HG03045 (cell line): Measurements from ENCODE around the gene STKLD1.
"Not testable (repeated sequence)": the region's sequence is repeated elsewhere in the genome, so short reads cannot be mapped to it uniquely, and the experiment has no call there.

Experiments used
- ATAC-seq: cut with Tn5 transposase; IDR thresholded peaks from one replicate; pipeline ENCODE4 v1.9.1; 2021; ENCODE audit warnings: mild to moderate bottlenecking, moderate library complexity; ENCODE audit not compliant: unreplicated experiment

STKLD1 gene

DNA sequence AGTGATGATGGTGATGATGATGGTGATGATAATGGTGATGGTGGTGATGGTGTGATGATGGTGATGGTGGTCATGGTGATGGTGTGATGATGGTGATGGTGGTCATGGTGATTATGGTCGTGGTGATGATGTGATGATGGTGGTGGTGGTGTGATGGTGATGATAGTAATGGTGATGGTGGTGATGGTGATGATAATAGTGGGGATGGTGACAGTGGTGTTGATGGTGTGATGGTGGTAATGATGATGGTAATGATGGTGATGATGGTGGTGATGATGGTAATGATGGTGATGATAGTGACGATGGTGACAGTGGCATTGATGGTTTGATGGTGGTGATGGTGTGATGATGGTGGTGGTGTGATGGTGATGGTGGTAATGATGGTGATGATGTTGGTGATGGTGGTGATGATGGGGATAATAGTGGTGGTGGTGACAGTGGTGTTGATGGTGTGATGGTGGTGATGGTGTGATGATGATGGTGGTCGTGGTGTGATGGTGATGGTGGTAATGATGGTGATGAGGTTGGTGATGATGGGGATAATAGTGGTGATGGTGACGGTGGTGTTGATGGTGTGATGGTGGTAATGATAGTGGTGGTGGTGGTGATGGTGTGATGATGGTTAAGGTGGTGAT is 6.5 kb downstream of the STKLD1 start:
- ATAC-seq = no peak

DNA sequence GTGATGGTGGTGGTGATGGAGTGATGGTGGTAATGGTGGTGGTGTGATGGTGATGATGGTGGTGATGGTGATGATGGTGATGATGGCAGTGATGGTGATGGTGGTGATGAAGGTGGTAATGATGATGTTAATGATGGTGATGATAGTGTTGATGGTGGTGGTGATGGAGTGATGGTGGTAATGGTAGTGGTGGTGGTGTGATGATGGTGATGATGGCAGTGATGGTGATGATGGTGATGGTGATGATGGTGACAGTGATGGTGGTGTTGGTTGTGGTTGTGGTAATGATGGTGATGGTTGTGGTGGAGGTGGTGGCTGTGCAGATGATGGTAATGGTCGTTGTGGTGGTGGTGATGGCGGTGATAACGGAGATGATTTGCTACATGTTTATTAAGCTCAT is 7.3 kb downstream of the STKLD1 start:
- ATAC-seq = no peak

DNA sequence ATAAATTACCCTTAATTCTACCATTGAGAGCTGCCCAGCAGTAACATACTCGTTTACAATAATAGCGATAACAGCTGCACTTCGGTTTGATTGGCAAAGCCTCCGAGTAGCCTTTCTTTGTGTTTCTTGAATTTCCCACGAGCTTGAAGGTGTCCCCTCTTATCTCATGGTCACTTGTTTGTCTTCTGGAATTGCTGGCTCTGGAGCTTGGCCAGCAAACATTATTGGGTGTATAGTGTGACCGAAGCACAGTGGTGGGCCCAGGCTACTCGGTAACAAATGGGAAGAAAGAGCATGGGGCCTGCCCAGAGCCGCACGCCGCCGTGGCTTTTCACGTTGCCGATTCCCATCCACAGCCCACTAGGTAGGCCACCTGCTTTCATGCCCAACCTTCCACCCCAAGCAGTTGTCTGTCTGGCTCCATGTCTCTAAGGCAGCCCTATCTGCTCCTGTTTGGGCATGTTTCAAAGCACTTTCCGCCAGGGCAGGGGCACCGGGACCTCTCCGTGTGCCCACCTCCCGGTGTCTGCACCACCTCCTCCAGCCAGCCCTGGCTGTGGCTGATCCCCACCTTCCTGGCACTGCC is 8.7 kb downstream of the STKLD1 start:
- ATAC-seq = no peak

DNA sequence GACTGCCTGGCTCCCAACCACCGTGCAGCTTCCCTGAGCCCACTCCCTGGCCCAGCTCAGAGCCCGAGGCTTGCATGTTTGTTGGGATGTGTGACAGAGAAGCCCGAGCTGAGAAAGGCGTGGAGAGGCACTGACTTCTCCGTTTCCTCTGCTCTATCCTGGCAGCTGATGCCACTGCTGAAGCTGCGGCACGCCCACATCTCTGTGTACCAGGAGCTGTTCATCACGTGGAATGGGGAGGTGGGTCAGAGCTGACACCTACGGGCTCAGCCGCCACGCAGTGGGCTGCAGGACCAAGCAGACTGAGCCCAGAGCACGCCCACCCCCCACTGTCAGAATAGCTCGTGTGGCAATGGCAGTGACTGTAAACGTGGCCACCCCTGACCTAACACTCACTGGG is 9.3 kb downstream of the STKLD1 start:
- no peak for ATAC-seq

DNA sequence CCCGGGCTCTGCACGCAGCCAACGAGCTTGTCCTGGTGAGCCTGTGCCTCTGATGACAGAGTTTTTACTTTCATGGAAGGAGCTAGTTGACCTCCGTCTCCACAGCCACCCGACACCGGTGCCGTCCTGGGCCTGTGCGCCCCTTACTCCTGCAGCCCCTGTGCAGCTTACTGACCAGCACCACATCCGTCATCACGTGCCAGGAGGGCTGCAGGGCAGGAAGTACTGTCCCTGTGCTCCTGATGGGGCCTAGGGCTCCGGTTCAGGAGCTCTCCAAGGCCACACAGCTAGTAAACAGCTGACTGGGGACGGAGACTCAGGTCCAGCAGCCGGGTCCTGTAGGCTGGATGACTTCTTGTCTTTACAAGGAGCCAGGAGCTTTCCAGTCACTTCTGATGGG is 10.2 kb downstream of the STKLD1 start:
- ATAC-seq = no peak

DNA sequence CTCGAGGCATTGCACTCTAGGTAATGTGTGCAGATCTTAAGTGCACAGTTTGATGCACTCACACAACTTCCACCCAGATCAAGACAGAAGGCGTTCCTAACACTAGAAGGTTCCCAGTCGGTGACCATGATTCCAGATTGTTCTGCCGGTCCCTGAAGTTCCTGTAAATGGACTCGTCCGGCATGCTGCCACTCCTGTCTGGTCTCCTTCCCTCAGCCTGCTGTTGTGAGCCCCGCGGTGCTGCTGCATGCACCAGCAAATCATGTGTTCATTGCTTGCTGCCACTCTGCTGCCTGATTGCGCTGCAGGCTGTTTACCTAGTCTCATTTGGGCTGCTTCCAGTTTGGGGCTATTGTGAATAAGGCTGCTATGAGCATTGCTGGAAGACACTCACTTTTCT is 11.5 kb downstream of the STKLD1 start:
- ATAC-seq = no peak

DNA sequence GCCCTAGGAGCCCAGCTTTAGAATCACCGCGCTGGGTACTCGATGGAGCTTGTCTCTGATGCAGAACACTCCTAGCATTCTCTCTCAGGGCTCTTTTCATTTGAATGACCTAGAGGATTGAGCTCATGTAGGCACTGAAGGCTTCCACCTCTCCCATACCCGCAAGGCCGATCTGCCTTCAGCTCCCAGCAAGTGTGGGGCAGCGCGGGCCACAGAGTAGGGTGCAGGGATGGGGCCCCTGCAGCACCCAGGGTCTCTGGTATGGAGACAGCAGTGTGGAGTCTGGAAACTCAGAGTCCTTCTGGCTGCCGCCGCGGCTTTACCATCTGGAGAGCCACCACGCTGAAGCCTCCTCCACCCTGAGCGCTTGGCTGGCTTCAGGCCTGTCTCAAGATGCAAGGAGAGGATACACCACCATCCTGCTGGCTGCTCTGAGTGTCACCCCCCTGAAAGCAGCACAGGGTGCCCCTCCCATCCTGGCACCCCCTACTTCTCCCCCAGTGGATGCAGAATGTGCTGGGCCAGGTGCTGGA is 12.9 kb downstream of the STKLD1 start:
- no peak for ATAC-seq

DNA sequence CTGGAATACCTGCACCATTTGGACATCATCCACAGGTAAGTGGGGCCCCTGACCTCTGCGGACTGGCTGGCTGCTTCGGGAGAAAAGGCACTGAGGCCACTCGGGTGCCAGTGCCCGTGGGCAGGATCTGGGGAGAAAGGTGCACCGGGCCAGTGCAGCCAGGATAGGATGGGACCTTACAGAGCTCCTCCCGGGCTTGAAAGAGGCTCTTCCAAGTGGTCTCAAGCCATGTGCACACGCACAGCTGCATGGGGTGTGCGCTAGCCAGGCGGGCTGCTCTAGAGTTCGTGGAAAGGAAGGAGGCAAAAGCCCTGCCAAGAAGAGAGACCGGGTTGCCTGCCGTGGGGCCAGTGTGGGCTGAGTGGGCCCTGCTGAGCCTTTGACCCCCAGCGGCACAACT is 13.4 kb downstream of the STKLD1 start:
- no peak for ATAC-seq

DNA sequence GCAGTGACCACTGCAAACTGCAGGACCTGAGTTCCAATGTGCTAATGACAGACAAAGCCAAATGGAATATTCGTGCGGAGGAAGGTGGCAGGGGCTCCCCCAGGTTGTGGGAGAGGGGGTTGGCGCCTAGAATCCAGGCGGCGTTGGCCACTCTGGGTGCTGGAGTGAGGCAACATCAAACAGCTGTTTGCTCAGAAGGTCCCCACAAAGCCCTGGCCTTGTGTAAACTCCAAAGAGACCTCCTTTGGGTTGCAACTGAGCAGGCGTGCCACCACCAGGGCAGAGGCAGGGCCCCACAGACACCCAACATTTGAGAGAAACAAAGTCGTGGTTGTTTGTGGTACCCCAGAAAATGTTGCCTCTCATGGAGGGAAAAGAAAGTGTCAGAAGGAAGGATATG is 14.5 kb downstream of the STKLD1 start:
- no peak for ATAC-seq

DNA sequence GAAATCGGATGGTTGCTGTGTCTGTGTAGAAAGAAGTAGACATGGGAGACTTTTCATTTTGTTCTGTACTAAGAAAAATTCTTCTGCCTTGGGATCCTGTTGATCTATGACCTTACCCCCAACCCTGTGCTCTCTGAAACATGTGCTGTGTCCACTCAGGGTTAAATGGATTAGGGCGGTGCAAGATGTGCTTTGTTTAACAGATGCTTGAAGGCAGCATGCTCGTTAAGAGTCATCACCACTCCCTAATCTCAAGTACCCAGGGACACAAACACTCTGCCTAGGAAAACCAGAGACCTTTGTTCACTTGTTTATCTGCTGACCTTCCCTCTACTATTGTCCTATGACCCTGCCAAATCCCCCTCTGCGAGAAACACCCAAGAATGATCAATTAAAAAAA is 15.3 kb downstream of the STKLD1 start:
- ATAC-seq = not testable (repeated sequence)

DNA sequence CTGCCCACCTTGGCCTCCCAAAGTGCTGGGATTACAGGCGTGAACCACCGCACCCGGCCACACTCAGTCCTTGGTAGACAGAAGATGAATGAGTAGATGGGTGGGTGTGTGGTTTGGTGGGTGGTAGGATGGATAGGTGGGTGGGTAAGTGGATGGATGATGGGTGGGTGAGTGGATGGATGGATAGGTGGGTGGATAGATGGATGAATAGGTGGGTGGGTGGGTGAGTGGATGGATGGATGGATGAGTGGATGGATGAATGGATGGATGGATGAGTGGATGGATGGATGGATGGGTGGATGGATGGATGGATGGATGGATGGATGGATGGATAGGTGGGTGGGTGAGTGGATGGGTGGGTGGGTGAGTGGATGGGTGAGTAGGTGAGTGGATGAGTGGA is 16.1 kb downstream of the STKLD1 start:
- not testable (repeated sequence) for ATAC-seq

DNA sequence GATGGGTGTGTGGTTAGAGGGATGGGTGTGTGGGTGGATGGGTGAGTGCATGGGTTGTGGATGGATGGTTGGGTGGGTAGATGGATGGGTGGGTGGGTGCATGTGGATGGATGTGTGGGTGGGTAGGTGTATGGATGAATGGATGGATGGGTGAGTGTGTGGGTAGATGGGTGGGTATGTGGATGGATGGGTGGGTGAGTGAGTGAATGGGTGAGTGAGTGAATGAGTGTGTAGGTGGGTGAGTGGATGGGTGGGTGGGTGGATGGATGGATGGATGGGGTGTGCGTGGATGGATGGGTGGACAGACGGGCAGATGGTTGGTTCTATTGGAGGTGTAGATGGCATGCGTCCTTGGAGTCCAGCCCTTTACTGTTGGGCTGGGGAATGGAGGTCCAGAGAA is 17.2 kb downstream of the STKLD1 start:
- ATAC-seq = no peak

DNA sequence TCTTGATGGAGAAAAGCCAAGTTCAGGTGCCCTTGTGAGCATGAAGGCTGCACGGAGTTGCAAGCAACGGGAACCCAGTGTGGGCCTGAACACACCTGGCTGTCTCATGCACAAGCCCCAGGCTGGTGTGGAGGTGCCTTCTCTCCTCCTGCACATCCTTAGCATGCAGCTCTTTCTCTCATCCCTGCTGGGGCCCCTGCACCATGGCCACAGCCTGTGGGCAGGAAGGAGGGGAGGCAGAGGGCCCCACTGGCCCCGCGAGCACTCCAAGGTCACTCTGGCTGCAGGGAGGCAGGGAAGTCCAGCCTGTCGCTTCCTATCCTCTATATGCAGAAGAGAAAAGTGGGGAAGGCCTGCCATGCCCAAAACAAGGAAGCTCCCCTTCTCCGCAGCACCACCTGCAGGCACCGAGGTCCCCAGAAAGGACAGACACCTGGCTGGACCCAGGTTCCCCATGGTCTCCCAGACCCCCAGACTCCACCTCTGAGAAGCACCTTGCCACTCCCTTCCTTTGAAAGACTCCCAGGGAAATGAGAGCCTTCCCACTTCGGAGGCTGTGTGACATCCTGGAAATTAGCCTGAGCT is 18.6 kb downstream of the STKLD1 start:
- ATAC-seq = no peak

DNA sequence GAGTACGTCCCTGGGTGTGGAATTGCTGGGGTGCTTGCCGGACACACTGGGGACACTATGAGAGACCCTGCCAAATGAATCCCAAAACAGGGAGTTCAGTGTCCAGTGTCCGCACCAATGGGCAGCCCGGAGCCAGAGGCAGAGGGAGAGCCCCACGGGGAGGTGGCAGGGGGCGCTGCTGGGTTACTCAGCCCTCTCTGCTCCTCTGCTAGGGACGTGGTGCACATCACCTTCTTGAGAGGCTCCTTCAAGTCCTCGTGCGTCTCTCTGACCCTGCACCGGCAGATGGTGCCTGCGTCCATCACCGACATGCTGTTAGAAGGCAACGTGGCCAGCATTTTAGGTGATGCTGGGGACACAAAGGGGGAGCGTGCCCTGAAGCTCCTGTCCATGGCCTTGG is 20.8 kb downstream of the STKLD1 start:
- ATAC-seq = no peak

DNA sequence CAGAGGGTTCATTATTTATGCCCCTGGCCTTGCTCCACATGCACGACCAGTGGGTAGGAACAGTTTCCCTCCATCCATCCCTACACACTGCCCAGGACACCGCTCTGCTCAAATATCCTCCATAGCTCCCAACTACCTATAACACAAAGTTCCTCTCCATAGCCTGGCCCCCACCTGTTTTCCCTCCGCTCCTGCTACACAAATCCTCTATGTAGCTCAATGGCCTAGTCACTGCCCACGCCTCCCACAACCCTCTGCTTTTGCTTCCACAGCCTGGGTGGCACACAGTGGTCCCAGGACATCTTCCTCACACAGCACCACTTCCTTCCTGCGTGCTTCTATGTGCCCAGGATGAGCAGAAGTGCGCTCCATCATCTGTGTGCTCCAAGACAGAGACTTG is 21.2 kb downstream of the STKLD1 start:
- ATAC-seq = no peak

DNA sequence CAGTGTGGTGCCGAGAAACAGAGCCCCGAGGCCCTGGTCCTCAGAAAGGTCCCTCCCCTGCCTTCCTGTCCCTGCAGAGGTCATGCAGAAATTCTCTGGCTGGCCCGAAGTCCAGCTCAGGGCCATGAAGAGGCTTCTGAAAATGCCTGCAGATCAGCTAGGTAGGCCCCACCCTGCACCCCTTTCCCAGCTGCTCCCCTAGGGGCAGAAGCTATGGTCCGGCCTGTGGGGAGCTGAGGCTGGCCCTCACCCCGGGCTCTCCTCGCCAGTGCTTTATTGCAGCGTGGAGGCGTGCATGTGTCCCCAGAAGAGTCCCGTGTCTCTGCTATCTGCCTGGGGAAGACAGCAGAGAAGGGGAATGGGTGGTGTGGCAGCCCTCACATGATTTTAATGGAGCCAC is 21.7 kb downstream of the STKLD1 start:
- ATAC-seq = no peak

DNA sequence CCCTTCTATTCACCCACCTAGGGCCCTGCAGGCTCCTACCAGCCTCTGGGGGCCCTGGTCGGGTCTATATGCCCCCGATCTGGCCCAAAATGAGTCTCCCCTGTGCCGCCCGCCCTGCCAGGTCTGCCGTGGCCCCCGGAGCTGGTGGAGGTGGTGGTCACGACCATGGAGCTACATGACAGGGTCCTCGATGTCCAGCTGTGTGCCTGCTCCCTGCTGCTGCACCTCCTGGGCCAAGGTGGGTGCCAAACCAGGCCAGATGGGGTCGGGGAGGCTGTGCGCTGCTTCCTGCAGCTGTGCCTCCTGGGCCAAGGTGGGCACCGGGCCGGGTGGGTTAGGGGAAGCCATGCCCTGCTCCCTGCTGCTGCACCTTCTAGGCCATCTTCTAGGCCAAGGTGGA is 24.1 kb downstream of the STKLD1 start:
- no peak for ATAC-seq

DNA sequence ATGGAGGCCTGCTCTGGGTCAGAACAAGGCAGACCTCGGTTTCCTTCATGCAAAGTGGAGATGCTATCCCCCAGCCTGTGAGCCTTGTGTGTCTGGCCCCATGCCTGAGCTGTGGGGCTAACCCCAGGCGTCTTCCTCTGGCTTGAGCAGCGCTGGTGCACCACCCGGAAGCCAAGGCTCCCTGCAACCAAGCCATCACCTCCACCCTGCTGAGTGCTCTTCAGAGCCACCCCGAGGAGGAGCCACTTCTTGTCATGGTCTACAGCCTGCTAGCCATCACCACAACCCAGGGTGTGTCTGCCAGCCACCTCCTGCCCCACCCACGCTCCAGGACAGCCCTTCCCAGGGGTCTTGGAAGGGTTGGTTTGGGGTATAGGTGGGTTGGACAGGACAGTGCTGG is 25.4 kb downstream of the STKLD1 start:
- no peak for ATAC-seq

DNA sequence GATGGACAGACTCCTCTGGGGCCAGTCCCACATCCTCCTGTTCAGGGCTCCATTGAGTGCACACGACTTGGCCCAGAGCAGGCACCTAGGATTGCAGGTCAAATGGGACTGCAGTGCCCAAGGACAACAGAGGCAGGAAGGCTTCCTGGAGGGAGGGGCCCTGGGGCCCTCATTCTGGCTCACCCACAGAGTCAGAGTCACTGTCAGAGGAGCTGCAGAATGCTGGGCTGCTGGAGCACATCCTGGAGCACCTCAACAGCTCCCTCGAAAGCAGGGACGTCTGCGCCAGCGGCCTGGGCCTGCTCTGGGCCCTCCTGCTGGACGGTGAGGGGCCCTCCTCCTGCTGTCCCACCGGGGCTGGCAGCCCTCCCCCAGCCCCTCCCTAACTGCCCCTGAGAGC is 26.5 kb downstream of the STKLD1 start:
- no peak for ATAC-seq

DNA sequence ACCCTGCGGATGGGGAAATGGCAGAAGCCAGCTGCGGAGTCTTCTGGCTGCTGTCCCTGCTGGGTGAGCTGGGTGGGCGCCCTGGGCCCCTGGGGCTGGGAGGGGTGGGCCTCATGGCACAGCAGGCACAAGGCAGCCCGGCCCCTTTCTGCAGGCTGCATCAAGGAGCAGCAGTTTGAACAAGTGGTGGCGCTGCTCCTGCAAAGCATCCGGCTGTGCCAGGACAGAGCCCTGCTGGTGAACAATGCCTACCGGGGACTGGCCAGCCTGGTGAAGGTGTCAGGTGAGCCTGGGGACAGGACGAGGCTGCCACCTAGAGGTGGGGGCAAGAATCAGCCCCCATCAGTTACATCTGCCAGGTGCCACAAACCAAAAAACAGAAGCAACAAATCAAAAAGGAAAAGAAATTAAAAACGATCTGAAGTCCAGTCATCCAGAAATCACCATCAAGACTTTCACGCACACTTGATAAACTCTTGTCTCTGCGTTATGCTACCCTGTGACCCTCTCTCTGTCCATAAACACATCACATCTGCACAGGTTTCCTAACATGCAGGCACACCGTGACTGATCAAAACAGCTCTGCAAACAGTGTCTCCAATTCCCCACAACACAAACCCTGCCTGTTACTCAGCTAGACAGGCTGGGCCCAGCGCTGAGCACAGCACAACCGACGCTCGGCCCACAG is 27.7 kb downstream of the STKLD1 start:
- ATAC-seq = no peak

DNA sequence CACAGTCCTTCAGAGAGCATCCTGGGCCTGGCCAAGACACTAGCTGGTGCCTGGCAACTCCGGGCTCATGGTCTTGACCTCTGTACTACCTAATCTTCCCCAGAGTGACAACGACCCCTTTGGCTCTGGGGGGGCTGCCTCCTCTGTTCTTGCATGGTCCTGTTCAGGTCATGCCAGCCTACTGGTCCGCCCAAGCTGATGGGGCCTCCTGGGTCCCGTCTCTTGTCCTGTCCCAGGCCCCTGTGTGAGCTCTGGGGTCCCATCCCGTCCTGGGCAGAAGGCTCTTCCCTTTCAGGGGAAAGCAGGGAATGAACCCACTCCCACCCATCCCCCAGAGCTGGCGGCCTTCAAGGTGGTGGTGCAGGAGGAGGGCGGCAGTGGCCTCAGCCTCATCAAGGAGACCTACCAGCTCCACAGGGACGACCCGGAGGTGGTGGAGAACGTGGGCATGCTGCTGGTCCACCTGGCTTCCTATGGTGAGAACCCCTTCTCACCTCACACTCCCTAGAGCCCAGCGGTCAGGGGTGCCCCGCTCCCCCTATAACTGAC is 28.4 kb downstream of the STKLD1 start:
- no peak for ATAC-seq
